Measurements from ENCODE around the gene PGC.

Gene PGC

DNA sequence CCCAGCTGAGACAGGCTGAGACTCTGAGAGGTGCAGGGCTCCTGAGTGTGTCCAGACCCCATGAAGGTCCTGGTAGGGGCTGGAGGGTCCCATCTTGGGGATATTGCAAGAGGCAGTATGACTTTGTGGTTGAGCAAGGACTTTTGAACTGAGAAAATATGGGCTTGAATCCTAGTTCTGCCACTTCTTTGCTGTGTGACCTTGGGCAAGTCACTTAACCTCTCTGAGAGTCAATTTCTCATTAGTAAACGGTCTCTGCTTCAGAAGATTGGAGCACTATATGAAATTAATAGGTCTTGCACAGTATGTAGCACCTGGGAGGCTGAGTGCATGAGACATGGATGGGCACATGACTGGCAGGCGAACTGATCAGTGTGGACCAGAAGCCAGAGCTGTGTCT lies 54.5 kb downstream of the PGC start:
- no peak for ATAC-seq (ENCODE audit: insufficient read depth, low read depth)
- H3K79me2 ChIP-seq (ENCODE audit: insufficient read depth, low read length) = no peaks in the 10 kb centered on the region
- TF ChIP-seq EZH2 (IDR thresholded peaks at IDR 0.05; ENCODE audit: borderline replicate concordance, low read depth, low read length, severe bottlenecking) = no peak
- TF ChIP-seq, protein P1, sequence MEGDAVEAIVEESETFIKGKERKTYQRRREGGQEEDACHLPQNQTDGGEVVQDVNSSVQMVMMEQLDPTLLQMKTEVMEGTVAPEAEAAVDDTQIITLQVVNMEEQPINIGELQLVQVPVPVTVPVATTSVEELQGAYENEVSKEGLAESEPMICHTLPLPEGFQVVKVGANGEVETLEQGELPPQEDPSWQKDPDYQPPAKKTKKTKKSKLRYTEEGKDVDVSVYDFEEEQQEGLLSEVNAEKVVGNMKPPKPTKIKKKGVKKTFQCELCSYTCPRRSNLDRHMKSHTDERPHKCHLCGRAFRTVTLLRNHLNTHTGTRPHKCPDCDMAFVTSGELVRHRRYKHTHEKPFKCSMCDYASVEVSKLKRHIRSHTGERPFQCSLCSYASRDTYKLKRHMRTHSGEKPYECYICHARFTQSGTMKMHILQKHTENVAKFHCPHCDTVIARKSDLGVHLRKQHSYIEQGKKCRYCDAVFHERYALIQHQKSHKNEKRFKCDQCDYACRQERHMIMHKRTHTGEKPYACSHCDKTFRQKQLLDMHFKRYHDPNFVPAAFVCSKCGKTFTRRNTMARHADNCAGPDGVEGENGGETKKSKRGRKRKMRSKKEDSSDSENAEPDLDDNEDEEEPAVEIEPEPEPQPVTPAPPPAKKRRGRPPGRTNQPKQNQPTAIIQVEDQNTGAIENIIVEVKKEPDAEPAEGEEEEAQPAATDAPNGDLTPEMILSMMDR (IDR thresholded peaks at IDR 0.05; ENCODE audit: borderline replicate concordance, extremely low read depth, low read length, poor library complexity, severe bottlenecking) = no peak

DNA sequence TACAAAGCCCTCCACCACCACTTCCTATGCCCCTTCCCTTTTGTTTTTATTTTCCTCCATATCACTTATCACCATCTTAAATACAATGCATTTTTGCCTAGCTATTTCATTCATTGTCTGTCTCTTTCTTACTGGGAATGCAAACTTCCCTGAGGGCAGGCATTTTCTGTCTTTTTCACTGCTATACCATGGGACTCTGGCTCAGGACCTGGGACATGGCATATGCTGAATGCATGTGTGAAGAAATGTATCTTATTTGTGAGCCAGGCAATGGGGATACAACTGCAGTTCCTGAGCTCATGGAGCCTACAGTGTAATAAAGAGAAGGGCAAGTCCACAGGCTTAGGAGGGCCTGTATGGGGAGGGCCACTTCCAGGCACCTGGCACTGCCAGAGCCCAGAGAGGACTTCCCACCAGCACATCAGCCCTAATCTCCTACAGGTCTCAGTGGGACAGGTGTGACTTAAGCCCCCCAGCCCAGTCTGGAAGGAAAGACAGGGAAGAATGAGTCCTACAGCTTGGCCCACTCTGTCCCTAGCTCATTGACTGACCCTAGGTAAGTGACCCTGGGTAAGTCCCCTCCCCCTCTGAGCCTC lies 55.0 kb downstream of the PGC start:
- H2AFZ ChIP-seq (ENCODE audit: low read depth, low read length) = no peak overlapping the region
- DNase-seq = no peak
- no peak overlapping the region for H3K4me2 ChIP-seq (ENCODE audit: insufficient read depth, low read length)

More for the DNA sequence above, 54.5 kb downstream of the PGC start:
- H3K4me1 ChIP-seq (ENCODE audit: insufficient read depth, low read length) = no peaks in the 10 kb centered on the region
- 0 out of 2 replicates have a peak, but pooled peaks cover 3% of the 10 kb centered on the region for H3K36me3 ChIP-seq (ENCODE audit: insufficient read depth, low read length)
- H3K4me2 ChIP-seq (ENCODE audit: insufficient read depth, low read length) = no peak overlapping the region
- no peak overlapping the region for H3K9ac ChIP-seq (ENCODE audit: low read depth, low read length)
- no peaks in the 10 kb centered on the region for H3K27me3 ChIP-seq (ENCODE audit: insufficient read depth, low read length, poor library complexity)
- no peak overlapping the region for H3K27ac ChIP-seq (ENCODE audit: low read length)
- H3K4me3 ChIP-seq (ENCODE audit: low read depth in 1 of 2, low read length in 2 of 2) = no peak overlapping the region
- H2AFZ ChIP-seq (ENCODE audit: low read depth, low read length) = no peak overlapping the region
- H3K9me3 ChIP-seq (ENCODE audit: insufficient read depth, low read length, severe bottlenecking) = no peaks in the 10 kb centered on the region
- H4K20me1 ChIP-seq (ENCODE audit: insufficient read depth, low read length) = peaks cover 5% of the 10 kb centered on the region; the same call in 1 of the 2 replicates
- DNase-seq = no peak

DNA sequence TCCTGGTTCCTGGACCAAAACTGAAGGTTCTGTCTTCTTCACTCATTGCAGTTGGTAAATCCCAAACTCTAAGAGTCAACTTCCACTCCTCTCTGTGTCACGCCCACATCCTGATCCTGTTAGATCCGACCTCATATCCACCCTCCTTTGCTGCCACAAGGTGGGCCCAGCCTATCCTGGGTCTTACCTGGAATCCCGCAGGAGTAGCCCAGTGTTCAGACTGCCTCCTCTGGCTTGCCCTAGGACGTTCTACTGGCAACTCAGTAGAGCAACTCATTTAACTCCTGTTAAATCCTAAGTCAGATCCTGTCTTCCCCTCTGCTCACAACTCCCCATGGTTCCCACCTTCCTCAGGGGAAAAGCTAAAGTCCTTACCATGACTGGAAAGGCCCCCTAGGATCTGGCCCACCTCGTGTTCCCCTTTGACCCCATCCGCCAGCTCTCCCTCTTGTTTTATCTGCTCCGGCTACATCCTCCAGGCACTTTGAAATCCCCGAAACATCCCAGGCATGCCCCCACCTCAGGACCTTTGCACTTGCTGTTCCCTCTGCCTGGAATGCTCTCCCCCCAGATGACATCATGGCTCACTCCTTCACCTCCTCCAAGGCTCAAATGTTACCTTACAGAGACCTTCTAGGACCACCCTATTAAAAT lies 55.6 kb downstream of the PGC start:
- H3K4me2 ChIP-seq (ENCODE audit: insufficient read depth, low read length) = no peak overlapping the region
- no peak overlapping the region for H3K27ac ChIP-seq (ENCODE audit: low read length)
- TF ChIP-seq, protein P1 (IDR thresholded peaks at IDR 0.05; ENCODE audit: borderline replicate concordance, extremely low read depth, low read length, poor library complexity, severe bottlenecking) = no peak
- TF ChIP-seq EZH2 (IDR thresholded peaks at IDR 0.05; ENCODE audit: borderline replicate concordance, low read depth, low read length, severe bottlenecking) = no peak
- H3K4me3 ChIP-seq (ENCODE audit: low read depth in 1 of 2, low read length in 2 of 2) = no peak overlapping the region
- ATAC-seq (ENCODE audit: insufficient read depth, low read depth) (no peak), DNase-seq (no peak)
- H3K9ac ChIP-seq (ENCODE audit: low read depth, low read length) = no peak overlapping the region
- H4K20me1 ChIP-seq (ENCODE audit: insufficient read depth, low read length) = peaks cover 5% of the 10 kb centered on the region; the same call in 1 of the 2 replicates
- H3K27me3 ChIP-seq (ENCODE audit: insufficient read depth, low read length, poor library complexity) = no peaks in the 10 kb centered on the region
- H2AFZ ChIP-seq (ENCODE audit: low read depth, low read length) = no peak overlapping the region
- H3K36me3 ChIP-seq (ENCODE audit: insufficient read depth, low read length) = 0 out of 2 replicates have a peak, but pooled peaks cover 3% of the 10 kb centered on the region
- no peaks in the 10 kb centered on the region for H3K79me2 ChIP-seq (ENCODE audit: insufficient read depth, low read length)
- H3K9me3 ChIP-seq (ENCODE audit: insufficient read depth, low read length, severe bottlenecking) = no peaks in the 10 kb centered on the region
- no peaks in the 10 kb centered on the region for H3K4me1 ChIP-seq (ENCODE audit: insufficient read depth, low read length)

More for the DNA sequence above, 55.0 kb downstream of the PGC start:
- Histone ChIP-seq H3K9ac (ENCODE audit: low read depth, low read length) (no peak overlapping the region), H3K4me3 (ENCODE audit: low read depth in 1 of 2, low read length in 2 of 2) (no peak overlapping the region), H3K4me1 (ENCODE audit: insufficient read depth, low read length) (no peaks in the 10 kb centered on the region), H3K27me3 (ENCODE audit: insufficient read depth, low read length, poor library complexity) (no peaks in the 10 kb centered on the region), H3K27ac (ENCODE audit: low read length) (no peak overlapping the region), H3K9me3 (ENCODE audit: insufficient read depth, low read length, severe bottlenecking) (no peaks in the 10 kb centered on the region), H4K20me1 (ENCODE audit: insufficient read depth, low read length) (peaks cover 5% of the 10 kb centered on the region; the same call in 1 of the 2 replicates), H3K79me2 (ENCODE audit: insufficient read depth, low read length) (no peaks in the 10 kb centered on the region), H3K36me3 (ENCODE audit: insufficient read depth, low read length) (0 out of 2 replicates have a peak, but pooled peaks cover 3% of the 10 kb centered on the region)
- ATAC-seq (ENCODE audit: insufficient read depth, low read depth) = no peak
- no peak for TF ChIP-seq EZH2 (IDR thresholded peaks at IDR 0.05; ENCODE audit: borderline replicate concordance, low read depth, low read length, severe bottlenecking)
- TF ChIP-seq, protein P1 (IDR thresholded peaks at IDR 0.05; ENCODE audit: borderline replicate concordance, extremely low read depth, low read length, poor library complexity, severe bottlenecking) = no peak
